IMR-90 (cell line): ENCODE data around the gene MORN5.

ENCODE experiments used
- CEBPB ChIP-seq: IDR thresholded peaks from 2 replicates; pipeline ENCODE4 v1.6.1; 2012; ENCODE audit warnings: low read depth, low read length, improper control_type of control experiment
- CTCF ChIP-seq: conservative IDR thresholded peaks from 2 replicates; pipeline ENCODE4 v1.5.1; 2012; ENCODE audit warnings: mild to moderate bottlenecking, low read depth, low read length, improper control_type of control experiment
- POLR2A ChIP-seq: IDR thresholded peaks from 2 replicates; pipeline ENCODE4 v1.6.1; 2012; ENCODE audit warnings: mild to moderate bottlenecking, low read depth, low read length

DNA sequence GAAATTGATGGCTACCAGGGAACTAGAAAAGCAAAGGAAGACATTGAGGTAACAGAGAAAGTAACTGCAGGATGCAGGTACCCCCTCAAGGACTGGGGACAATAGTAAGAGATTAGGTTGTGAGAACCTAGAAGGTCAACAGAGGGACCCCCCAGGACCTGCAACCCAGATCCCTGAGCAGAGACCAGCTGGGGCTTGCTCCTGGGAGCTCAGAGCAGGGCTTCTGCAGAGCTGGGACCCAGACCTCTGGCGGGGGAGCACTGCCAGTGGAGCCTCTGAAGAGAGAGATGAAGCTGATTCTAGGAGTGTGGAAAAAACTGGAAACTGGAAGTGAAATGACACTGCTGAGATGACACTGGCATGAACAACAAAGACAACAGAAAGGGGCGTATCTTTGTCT lies 17.2 kb downstream of the MORN5 start:
- no peak for TF ChIP-seq CEBPB
- TF ChIP-seq POLR2A: no peak
- TF ChIP-seq CTCF: no peak
